Spleen (tissue), 11 donors: ENCODE data around the gene CCDC152. TPM values are rescaled to one million over a fixed set of nuclear protein-coding genes. Genes with fewer than 3 reads are reported as not detected.

Source experiments
- DNase-seq: peaks from one replicate; pipeline ENCODE4 v3.0.0-alpha.2; 2020
- H3K27ac ChIP-seq, 8 donors: fragments of 200-600 bp; sonication (generic) in 7 of 8; 1 replicate in 4 of 8; 2 replicates in 4 of 8; pipeline versions ENCODE4 v1.5.0 to v1.8.0; 2016 to 2021; ENCODE audit warnings: inconsistent platforms in 4 of 8, mild to moderate bottlenecking in 4 of 8, moderate library complexity in 1 of 8
- H3K27me3 ChIP-seq, 7 donors: fragments of 200-600 bp; sonication (generic) in 6 of 7; replicated peaks in 1 of 7; 1 replicate in 4 of 7; 2 replicates in 3 of 7; pipeline versions ENCODE4 v1.5.0 to v1.8.0; 2016 to 2021; ENCODE audit warnings: inconsistent platforms in 3 of 7, mild to moderate bottlenecking in 1 of 7
- H3K36me3 ChIP-seq, 6 donors: fragments of 200-600 bp; sonication (generic) in 5 of 6; 1 replicate in 4 of 6; 2 replicates in 2 of 6; pipeline versions ENCODE4 v1.5.0 to v1.8.0; 2016 to 2021; ENCODE audit warnings: inconsistent platforms in 2 of 6
- H3K4me1 ChIP-seq, 6 donors: fragments of 200-600 bp; sonication (generic) in 5 of 6; 1 replicate in 3 of 6; 2 replicates in 3 of 6; pipeline versions ENCODE4 v1.5.0 to v1.8.0; 2016 to 2021; ENCODE audit warnings: inconsistent platforms in 3 of 6
- H3K4me3 ChIP-seq, 8 donors: fragments of 200-600 bp; sonication (generic) in 7 of 8; 1 replicate in 4 of 8; 2 replicates in 4 of 8; pipeline versions ENCODE4 v1.5.0 to v1.8.0; 2016 to 2021; ENCODE audit warnings: inconsistent platforms in 4 of 8, mild to moderate bottlenecking in 4 of 8, moderate library complexity in 2 of 8
- H3K9me3 ChIP-seq, 8 donors: fragments of 200-600 bp; sonication (generic) in 7 of 8; 1 replicate in 4 of 8; 2 replicates in 4 of 8; pipeline versions ENCODE4 v1.5.0 to v1.8.0; 2016 to 2021; ENCODE audit warnings: inconsistent platforms in 4 of 8
- POLR2A ChIP-seq, 3 donors: fragments of 450-650 bp; IDR thresholded peaks; one replicate each; pipeline ENCODE4 v1.5.1; 2017; ENCODE audit warnings: antibody characterized with exemption in 3 of 3, mild to moderate bottlenecking in 1 of 3
- POLR2AphosphoS5 ChIP-seq, 3 donors: sonication (generic); formaldehyde crosslinking; IDR thresholded peaks; one replicate each; pipeline ENCODE4 v1.5.1; 2017; ENCODE audit warnings: antibody characterized with exemption in 3 of 3
- WGBS, 5 donors: extraction: QIAGEN DNeasy Blood & Tissue Kit in 3 of 5; methylation state at CpG; one replicate each; pipeline versions ENCODE4 v1.1.5 to v1.1.7; 2013 to 2018; 5-methylcytosine and 5-hydroxymethylcytosine counted together
- intact Hi-C: fragments of 100-400 bp; cut with DNase I; formaldehyde crosslinking; loops from one replicate; pipeline ENCODE4 v1.15.0; 2023; ENCODE audit warnings: low total_unique reads
- polyA plus RNA-seq, 3 donors: library from polyadenylated mRNA; stranded (reverse); fragments of 200-250 nt; gene quantifications; one replicate each; pipeline ENCODE4 v1.2.1, GENCODE V29; 2013
- total RNA-seq, 7 donors: library from RNA; depleted of rRNA in 3 of 7; stranded (reverse); fragments of >200 nt in 3 of 7; fragmentation: NEBNext Ultra II Directional in 4 of 7; extraction: Animal tissue kit (Norgen Biotek cat#: 25700) in 4 of 7; gene quantifications; one replicate each; pipeline versions ENCODE4 v1.1.0 to v1.2.1, GENCODE V29; 2016 to 2021
- TF ChIP-seq, protein P1 (sequence below), 11 experiments: fragments of 200-600 bp in 7 of 11; fragments of 450-650 bp in 4 of 11; sonication (generic) in 4 of 11; IDR thresholded peaks in 8 of 11; conservative IDR thresholded peaks in 3 of 11; 1 replicate in 7 of 11; 2 replicates in 4 of 11; pipeline versions ENCODE4 v1.4.0 to v1.8.0; 2016 to 2021; ENCODE audit warnings: antibody characterized with exemption in 11 of 11, inconsistent platforms in 4 of 11, mild to moderate bottlenecking in 1 of 11
- donor health status: healthy with polysubstance abuse.
- donor health status: DM: no; HTN: no; CAD: no; lungs with moderate emphysema.
- donor health status: DM: no; HTN: no; CAD: no.
- donor health status: Bipolar disorder and iron deficiency.
- donor health status: healthy.
- donor health status: DM: no; HTN: no; CAD: no.
- donor health status: DM: yes; HTN: yes; CAD: no.

Gene CCDC152
- total and polyA plus RNA-seq, 10 donors = 0.46 to 3.4 (median 1.8) TPM

DNA sequence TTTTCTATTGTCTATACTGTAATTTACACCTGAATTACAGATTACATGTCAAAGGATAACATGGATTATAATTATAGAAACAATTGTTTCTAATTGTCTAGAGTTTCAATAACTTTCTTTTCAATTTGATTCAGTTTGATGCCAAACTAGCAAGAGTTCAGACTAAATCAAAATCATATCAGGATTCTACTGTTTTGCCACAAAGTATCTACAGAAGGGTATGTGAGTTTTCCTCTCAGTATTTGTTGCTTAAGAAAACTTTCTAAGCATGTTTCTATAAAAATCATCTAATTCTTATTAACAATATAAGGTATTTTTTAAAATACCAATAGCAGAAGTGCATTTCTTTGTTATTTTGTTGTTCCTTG is 42.6 kb downstream of the CCDC152 start:
- TF ChIP-seq, protein P1, sequence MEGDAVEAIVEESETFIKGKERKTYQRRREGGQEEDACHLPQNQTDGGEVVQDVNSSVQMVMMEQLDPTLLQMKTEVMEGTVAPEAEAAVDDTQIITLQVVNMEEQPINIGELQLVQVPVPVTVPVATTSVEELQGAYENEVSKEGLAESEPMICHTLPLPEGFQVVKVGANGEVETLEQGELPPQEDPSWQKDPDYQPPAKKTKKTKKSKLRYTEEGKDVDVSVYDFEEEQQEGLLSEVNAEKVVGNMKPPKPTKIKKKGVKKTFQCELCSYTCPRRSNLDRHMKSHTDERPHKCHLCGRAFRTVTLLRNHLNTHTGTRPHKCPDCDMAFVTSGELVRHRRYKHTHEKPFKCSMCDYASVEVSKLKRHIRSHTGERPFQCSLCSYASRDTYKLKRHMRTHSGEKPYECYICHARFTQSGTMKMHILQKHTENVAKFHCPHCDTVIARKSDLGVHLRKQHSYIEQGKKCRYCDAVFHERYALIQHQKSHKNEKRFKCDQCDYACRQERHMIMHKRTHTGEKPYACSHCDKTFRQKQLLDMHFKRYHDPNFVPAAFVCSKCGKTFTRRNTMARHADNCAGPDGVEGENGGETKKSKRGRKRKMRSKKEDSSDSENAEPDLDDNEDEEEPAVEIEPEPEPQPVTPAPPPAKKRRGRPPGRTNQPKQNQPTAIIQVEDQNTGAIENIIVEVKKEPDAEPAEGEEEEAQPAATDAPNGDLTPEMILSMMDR (IDR thresholded peaks at IDR 0.05 in 8 of 11, conservative IDR thresholded peaks at IDR 0.05 in 3 of 11) = no peak
- TF ChIP-seq POLR2A (IDR thresholded peaks at IDR 0.05) = no peak
- TF ChIP-seq POLR2AphosphoS5 (IDR thresholded peaks at IDR 0.05) = no peak
- Histone ChIP-seq H3K27ac (no peak overlapping the region), H3K9me3 (peaks cover 0 to 13% (median 3%) of the 10 kb centered on the region in 8 donors), H3K4me1 (no peaks in the 10 kb centered on the region), H3K36me3 (peaks cover 0 to 51% (median 15%) of the 10 kb centered on the region in 6 donors), H3K4me3 (no peak overlapping the region), H3K27me3 (no peaks in the 10 kb centered on the region)
- intact Hi-C loops = no loop called here
- no peak for DNase-seq

DNA sequence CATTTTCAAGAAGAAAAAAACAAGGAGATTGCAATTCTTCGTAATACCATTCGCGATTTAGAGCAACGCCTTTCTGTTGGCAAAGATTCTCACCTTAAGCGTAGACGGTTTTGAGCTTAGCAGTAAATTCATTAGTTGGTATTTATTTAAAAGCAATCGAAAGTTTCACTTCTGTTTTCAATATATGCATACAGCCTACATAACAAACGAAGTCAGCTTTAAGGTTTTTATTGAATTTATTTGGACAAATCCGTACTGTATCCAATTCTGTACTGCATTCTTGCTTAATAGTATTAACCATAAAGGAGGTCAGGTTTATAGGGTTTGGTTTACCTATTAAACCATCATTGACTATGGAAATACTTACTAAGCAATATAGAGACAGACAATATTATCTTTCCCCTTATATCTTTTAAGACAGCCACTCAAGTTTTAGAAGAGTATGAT is 43.1 kb downstream of the CCDC152 start:
- Histone ChIP-seq H3K9me3 (peaks cover 0 to 11% (median under 1%) of the 10 kb centered on the region in 8 donors), H3K4me1 (no peaks in the 10 kb centered on the region), H3K27ac (no peak overlapping the region), H3K36me3 (peaks cover 0 to 56% (median 17%) of the 10 kb centered on the region in 6 donors), H3K4me3 (no peak overlapping the region), H3K27me3 (no peaks in the 10 kb centered on the region)
- TF ChIP-seq POLR2AphosphoS5 (IDR thresholded peaks at IDR 0.05) = peak in 1 of 3 donors; percentile 19
- no peak for TF ChIP-seq POLR2A (IDR thresholded peaks at IDR 0.05)
- 82 to 94% (median 91%) methylated on average over 9 of the region's 9 CpGs for WGBS, 5 donors
- intact Hi-C loops = no loop called here
- DNase-seq = no peak

DNA sequence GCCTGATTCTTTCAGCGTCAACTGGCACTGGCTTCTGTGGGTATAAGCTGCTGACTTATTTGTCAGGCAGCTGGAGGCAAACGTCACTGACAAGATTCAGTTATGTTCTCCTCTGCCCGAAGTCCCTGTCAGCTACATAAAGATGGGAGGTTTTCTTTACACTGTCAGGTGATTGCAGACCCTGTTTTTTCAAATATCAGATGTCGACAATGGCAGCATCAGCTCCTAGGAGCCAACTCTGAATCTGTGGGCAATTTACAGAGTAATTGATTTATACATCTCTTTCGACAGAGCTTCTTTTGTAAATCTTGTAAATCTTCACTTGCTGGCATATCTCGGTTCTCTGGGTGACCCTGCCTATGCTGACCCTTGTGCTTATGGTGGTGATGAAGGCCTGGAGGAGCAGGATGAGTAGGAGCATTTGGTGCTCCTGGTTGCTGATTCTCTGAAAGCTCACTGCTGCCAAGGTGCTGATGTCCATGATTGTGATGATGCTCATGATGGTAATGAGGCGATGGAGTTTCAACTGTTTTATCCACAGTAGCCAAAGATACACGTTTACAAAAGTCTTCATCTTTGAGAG is 44.2 kb downstream of the CCDC152 start:
- TF ChIP-seq POLR2AphosphoS5 (IDR thresholded peaks at IDR 0.05) = peak in 1 of 3 donors; percentile 78
- TF ChIP-seq, protein P1 (IDR thresholded peaks at IDR 0.05 in 8 of 11, conservative IDR thresholded peaks at IDR 0.05 in 3 of 11) = no peak
- intact Hi-C loops = no loop called here
- Histone ChIP-seq H3K27me3 (no peaks in the 10 kb centered on the region), H3K4me3 (no peak overlapping the region), H3K9me3 (peaks cover 0 to 11% (median 0%) of the 10 kb centered on the region in 8 donors), H3K27ac (no peak overlapping the region), H3K36me3 (peaks cover 0 to 67% (median 22%) of the 10 kb centered on the region in 6 donors), H3K4me1 (peaks cover 0 to under 1% (median 0%) of the 10 kb centered on the region in 6 donors)
- 85 to 90% (median 90%) methylated on average over 8 of the region's 8 CpGs for WGBS, 5 donors
- no peak for DNase-seq

DNA sequence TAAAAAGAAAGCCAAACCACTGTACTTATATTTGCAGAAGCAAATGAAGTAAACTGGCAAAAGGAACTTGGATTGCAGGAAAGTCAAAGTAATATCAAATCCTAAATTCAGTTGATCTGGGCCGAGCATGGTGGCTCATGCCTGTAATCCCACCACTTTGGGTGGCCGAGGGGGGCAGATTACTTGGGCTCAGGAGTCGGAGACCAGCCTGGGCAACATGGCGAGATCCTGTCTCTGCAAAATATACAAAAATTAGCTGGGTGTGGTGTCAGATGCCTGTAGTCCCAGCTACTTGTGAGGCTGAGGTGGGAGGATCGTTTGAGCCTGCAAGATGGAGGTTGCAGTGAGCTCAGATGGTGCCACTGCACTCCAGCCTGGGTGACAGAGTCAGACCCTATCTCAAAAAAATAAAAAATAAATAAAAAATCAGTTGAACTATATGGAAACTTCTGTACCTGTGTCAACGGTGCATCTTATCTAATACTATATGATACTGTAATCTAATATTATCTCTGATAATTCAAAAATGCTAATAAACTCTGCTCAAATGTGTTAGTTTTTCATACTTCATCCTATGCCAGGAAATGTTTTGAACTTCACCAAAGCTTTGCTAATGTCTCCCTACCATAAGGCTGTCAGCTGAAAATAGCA is 45.0 kb downstream of the CCDC152 start:
- no peak overlapping the region for H3K4me3 ChIP-seq
- no peak for DNase-seq
- H3K27ac ChIP-seq = no peak overlapping the region
- intact Hi-C loops = no loop called here
- H3K36me3 ChIP-seq = peaks cover 0 to 75% (median 22%) of the 10 kb centered on the region in 6 donors
- peaks cover 0 to 6% (median 4%) of the 10 kb centered on the region in 6 donors for H3K4me1 ChIP-seq
- H3K9me3 ChIP-seq = peaks cover 0 to 11% (median 0%) of the 10 kb centered on the region in 8 donors
- whole genome bisulfite sequencing, 5 donors = 88 to 96% (median 92%) methylated on average over 6 of the region's 6 CpGs
- no peaks in the 10 kb centered on the region for H3K27me3 ChIP-seq
- TF ChIP-seq POLR2AphosphoS5 (IDR thresholded peaks at IDR 0.05) (peak in 2 of 3 donors; percentile 52 to 55), POLR2A (IDR thresholded peaks at IDR 0.05) (no peak)
- TF ChIP-seq, protein P1 (IDR thresholded peaks at IDR 0.05 in 8 of 11, conservative IDR thresholded peaks at IDR 0.05 in 3 of 11) = no peak
